Neural cell (in vitro differentiated cells): ENCODE data around the gene GNRHR. TPM values are rescaled to one million over a fixed set of nuclear protein-coding genes. Genes with fewer than 3 reads are reported as not detected.
"Not testable (repeated sequence)": the region's sequence is repeated elsewhere in the genome, so short reads cannot be mapped to it uniquely, and the experiment has no call there.

Experiments used
- H2AFZ ChIP-seq: fragments of 200-600, 300-800 bp; sonication (generic), shearing (Covaris generic); 2 replicates; pipeline ENCODE4 v1.6.0; 2014; ENCODE audit warnings: low read depth, mild to moderate bottlenecking, antibody characterized with exemption, low read length, moderate library complexity
- H3F3A ChIP-seq: fragments of 200-600 bp; shearing (Covaris generic); 2 replicates; pipeline ENCODE4 v1.6.1; 2016; ENCODE audit warnings: mild to moderate bottlenecking, moderate library complexity, mixed read lengths, antibody characterized with exemption, low read length; ENCODE audit not compliant: insufficient read depth, poor library complexity, severe bottlenecking
- H3K27ac ChIP-seq: fragments of 200-600, 300-800 bp; sonication (generic), shearing (Covaris generic); 2 replicates; pipeline ENCODE4 v1.5.1; 2014; ENCODE audit warnings: mild to moderate bottlenecking, low read length, moderate library complexity
- H3K27me3 ChIP-seq: fragments of 300-800, 200-600 bp; sonication (generic), shearing (Covaris generic); 2 replicates; pipeline ENCODE4 v1.6.0; 2014; ENCODE audit warnings: mild to moderate bottlenecking, low read depth, low read length, moderate library complexity; ENCODE audit not compliant: insufficient read depth
- H3K36me3 ChIP-seq: fragments of 300-800, 200-600 bp; sonication (generic), shearing (Covaris generic); 2 replicates; pipeline ENCODE4 v1.5.1; 2014; ENCODE audit warnings: mild to moderate bottlenecking, antibody characterized with exemption, low read length, moderate library complexity; ENCODE audit not compliant: insufficient read depth
- H3K4me2 ChIP-seq: fragments of 300-800, 200-600 bp; sonication (generic), shearing (Covaris generic); 2 replicates; pipeline ENCODE4 v1.6.0; 2014; ENCODE audit warnings: mild to moderate bottlenecking, low read length
- H3K4me3 ChIP-seq: fragments of 300-800, 200-600 bp; sonication (generic), shearing (Covaris generic); 2 replicates; pipeline ENCODE4 v1.5.1; 2014; ENCODE audit warnings: mild to moderate bottlenecking, low read length, moderate library complexity
- H3K79me2 ChIP-seq: fragments of 200-600 bp; shearing (Covaris generic); replicated peaks from 2 replicates; pipeline ENCODE4 v1.6.0; 2014; ENCODE audit warnings: mild to moderate bottlenecking, low read length, moderate library complexity; ENCODE audit not compliant: insufficient read depth
- H3K9ac ChIP-seq: fragments of 300-800, 200-600 bp; sonication (generic), shearing (Covaris generic); 2 replicates; pipeline ENCODE4 v1.6.1; 2016; ENCODE audit warnings: mild to moderate bottlenecking, low read length, mixed read lengths
- H3K9me2 ChIP-seq: fragments of 200-600 bp; shearing (Covaris generic); 2 replicates; pipeline ENCODE4 v1.6.1; 2016; ENCODE audit warnings: mild to moderate bottlenecking, low read length, mixed read lengths; ENCODE audit not compliant: insufficient read depth
- H3K9me3 ChIP-seq: fragments of 200-600, 300-800 bp; sonication (generic), shearing (Covaris generic); 2 replicates; pipeline ENCODE4 v1.6.1; 2016; ENCODE audit warnings: mild to moderate bottlenecking, mixed run types, low read length, moderate library complexity, mixed read lengths
- H4K20me1 ChIP-seq: fragments of 200-600 bp; shearing (Covaris generic); 2 replicates; pipeline ENCODE4 v1.6.1; 2016; ENCODE audit warnings: mild to moderate bottlenecking, mixed run types; ENCODE audit not compliant: insufficient read depth
- CTCF ChIP-seq: fragments of 450-650 bp; IDR thresholded peaks from 2 replicates; pipeline ENCODE4 v1.5.1; 2014; ENCODE audit warnings: antibody characterized with exemption, mild to moderate bottlenecking, moderate library complexity; ENCODE audit not compliant: poor library complexity, severe bottlenecking
- EP300 ChIP-seq: fragments of 450-650 bp; conservative IDR thresholded peaks from 2 replicates; pipeline ENCODE4 v1.6.1; 2014; ENCODE audit warnings: antibody characterized with exemption, mild to moderate bottlenecking, moderate library complexity; ENCODE audit not compliant: poor library complexity, severe bottlenecking
- EZH2 ChIP-seq: fragments of 200-600, 300-800 bp; shearing (Covaris generic), sonication (generic); IDR thresholded peaks from 2 replicates; pipeline ENCODE4 v1.6.1; 2014; ENCODE audit warnings: antibody characterized with exemption, low read length, borderline replicate concordance, mild to moderate bottlenecking; ENCODE audit not compliant: insufficient read depth, poor library complexity, severe bottlenecking
- MXI1 ChIP-seq: fragments of 450-650 bp; conservative IDR thresholded peaks from 2 replicates; pipeline ENCODE4 v1.6.1; 2014; ENCODE audit warnings: antibody characterized with exemption, mild to moderate bottlenecking; ENCODE audit not compliant: poor library complexity, severe bottlenecking
- POLR2AphosphoS5 ChIP-seq: IDR thresholded peaks from 2 replicates; pipeline ENCODE4 v1.6.1; 2012
- RAD21 ChIP-seq: fragments of 450-650 bp; conservative IDR thresholded peaks from 2 replicates; pipeline ENCODE4 v1.6.1; 2014; ENCODE audit warnings: antibody characterized with exemption, mild to moderate bottlenecking, moderate library complexity
- REST ChIP-seq: IDR thresholded peaks from 2 replicates; pipeline ENCODE4 v1.6.1; 2012; ENCODE audit warnings: borderline replicate concordance
- SMC3 ChIP-seq: fragments of 450-650 bp; conservative IDR thresholded peaks from 2 replicates; pipeline ENCODE4 v1.6.1; 2014; ENCODE audit warnings: antibody characterized with exemption, mild to moderate bottlenecking, moderate library complexity; ENCODE audit not compliant: poor library complexity
- TAF1 ChIP-seq: IDR thresholded peaks from 2 replicates; pipeline ENCODE4 v1.6.1; 2012; ENCODE audit warnings: low read depth
- polyA plus RNA-seq: library from polyadenylated mRNA; depleted of rRNA; stranded (reverse); fragments of >200 nt; gene quantifications from 2 replicates; pipeline ENCODE4 v1.2.3, GENCODE V29; 2014

GNRHR gene
- polyA plus RNA-seq, 1 donor from 2014 or later: not detected

- no peak for TF ChIP-seq RAD21
These were observed 41.3 kb downstream of the GNRHR start (continued) for GRCh38 chr4:67712650-67713528.

- no peaks in the 10 kb centered on the region for H3K9me3 ChIP-seq
- no peaks in the 10 kb centered on the region for H3F3A ChIP-seq
- H3K27me3 ChIP-seq: no peaks in the 10 kb centered on the region
- no peaks in the 10 kb centered on the region for H3K9me2 ChIP-seq
- H4K20me1 ChIP-seq: no peaks in the 10 kb centered on the region
- H2AFZ ChIP-seq: no peak overlapping the region
- no peak overlapping the region for H3K9ac ChIP-seq
- no peaks in the 10 kb centered on the region for H3K36me3 ChIP-seq
- TF ChIP-seq POLR2AphosphoS5: no peak
- TF ChIP-seq EP300: no peak
- no peak for TF ChIP-seq EZH2
- TF ChIP-seq CTCF: no peak
- TF ChIP-seq RAD21: no peak
- TF ChIP-seq MXI1: no peak
- no peak for TF ChIP-seq SMC3
- no peak for TF ChIP-seq REST
- TF ChIP-seq TAF1: no peak
- H3K4me3 ChIP-seq: no peak overlapping the region
- H3K27ac ChIP-seq: no peak overlapping the region
- no peak overlapping the region for H3K4me2 ChIP-seq
- peaks cover 6% of the 10 kb centered on the region for H3K79me2 ChIP-seq
These were observed 42.1 kb downstream of the GNRHR start for GRCh38 chr4:67712000-67712625.

- not testable (repeated sequence) for H3K27me3 ChIP-seq, H3K9me3 ChIP-seq, H2AFZ ChIP-seq, H4K20me1 ChIP-seq, H3K36me3 ChIP-seq, H3K9me2 ChIP-seq, H3K9ac ChIP-seq, H3K27ac ChIP-seq, H3K4me2 ChIP-seq, H3F3A ChIP-seq, H3K4me3 ChIP-seq
- H3K79me2 ChIP-seq: peaks cover 40% of the 10 kb centered on the region
These were observed 47.5 kb downstream of the GNRHR start for GRCh38 chr4:67706682-67707081.
